VCaP (cell line): ENCODE results near the gene PAX4.

ENCODE experiments used
- H3K27ac ChIP-seq: fragments of 450-650 bp; 2 replicates; pipeline ENCODE4 v1.5.1; 2017
- CTCF ChIP-seq: fragments of 450-650 bp; conservative IDR thresholded peaks from 2 replicates; pipeline ENCODE4 v1.5.1; 2017; ENCODE audit warnings: mild to moderate bottlenecking, moderate library complexity

PAX4 gene

GRCh38 chr7:127618042-127618441 lies at the start of gene PAX4:
Gene PAX4, minus strand, starts transcription at chr7:127618142. Its CDS starts 2,214 bp downstream, at chr7:127615928.
- no peak within 1 kb of the TSS for H3K27ac ChIP-seq
- no peak for TF ChIP-seq CTCF

- no peak for TF ChIP-seq CTCF
Measured at GRCh38 chr7:127667017-127667670, 49.2 kb upstream of the PAX4 start.

GRCh38 chr7:127666602-127667001 lies 48.7 kb upstream of the PAX4 start:
- TF ChIP-seq CTCF, result no peak
- peak overlapping the region; percentile 99 for H3K27ac ChIP-seq

More at GRCh38 chr7:127667017-127667670, 49.2 kb upstream of the PAX4 start:
- peak overlapping the region; percentile 99 for H3K27ac ChIP-seq

- TF ChIP-seq CTCF, result no peak
- peak overlapping the region; percentile 99 for H3K27ac ChIP-seq
Measured at GRCh38 chr7:127665922-127666321, 48.0 kb upstream of the PAX4 start.

- no peak for TF ChIP-seq CTCF
- no peak overlapping the region for H3K27ac ChIP-seq
Measured at GRCh38 chr7:127658970-127659630, 41.2 kb upstream of the PAX4 start.

GRCh38 chr7:127657500-127657899 lies 39.6 kb upstream of the PAX4 start:
- TF ChIP-seq CTCF, result no peak
- H3K27ac ChIP-seq, result no peak overlapping the region

- no peak overlapping the region for H3K27ac ChIP-seq
- TF ChIP-seq CTCF, result no peak
Measured at GRCh38 chr7:127655720-127656119, 37.8 kb upstream of the PAX4 start.
